Fibroblast of mammary gland (primary cell): ENCODE data around the gene ORC4.

Source experiments
- DNase-seq: peaks from one replicate; pipeline ENCODE4 v3.0.0-alpha.2; 2010; ENCODE audit warnings: low read depth
- H3K4me3 ChIP-seq: 2 replicates; pipeline ENCODE4 v1.5.1; 2011; ENCODE audit warnings: low read depth, mild to moderate bottlenecking, low read length, moderate library complexity; ENCODE audit not compliant: control insufficient read depth
- CTCF ChIP-seq: conservative IDR thresholded peaks from 2 replicates; pipeline ENCODE4 v1.5.1; 2011; ENCODE audit warnings: low read depth, low read length, inconsistent platforms; ENCODE audit not compliant: control insufficient read depth, insufficient read depth

The ORC4 gene

GRCh38 chr2:148032215-148032614 is 11.7 kb upstream of the ORC4 start:
- H3K4me3 ChIP-seq, result no peak overlapping the region
- TF ChIP-seq CTCF, result no peak
- DNase-seq, result no peak

GRCh38 chr2:148031152-148031551 is 10.6 kb upstream of the ORC4 start:
- TF ChIP-seq CTCF, result no peak
- no peak overlapping the region for H3K4me3 ChIP-seq
- DNase-seq, result no peak

- TF ChIP-seq CTCF, result no peak
These were observed 8.2 kb upstream of the ORC4 start for GRCh38 chr2:148028781-148029180.

GRCh38 chr2:148027822-148028221 is 7.3 kb upstream of the ORC4 start:
- peak; percentile 30 for DNase-seq
- no peak for TF ChIP-seq CTCF
- H3K4me3 ChIP-seq, result no peak overlapping the region

More at GRCh38 chr2:148028781-148029180, 8.2 kb upstream of the ORC4 start:
- DNase-seq, result no peak
- H3K4me3 ChIP-seq, result no peak overlapping the region

- no peak overlapping the region for H3K4me3 ChIP-seq
- no peak for DNase-seq
- no peak for TF ChIP-seq CTCF
These were observed 6.0 kb upstream of the ORC4 start for GRCh38 chr2:148026573-148026972.

- no peak for DNase-seq
- no peak for TF ChIP-seq CTCF
- no peak overlapping the region for H3K4me3 ChIP-seq
These were observed 3.3 kb upstream of the ORC4 start for GRCh38 chr2:148023861-148024260.

- no peak for DNase-seq
- TF ChIP-seq CTCF, result no peak
- peak overlapping the region; percentile 79 for H3K4me3 ChIP-seq
These were observed 2.3 kb upstream of the ORC4 start for GRCh38 chr2:148022882-148023281.
